CD14-positive monocyte (primary cell): Measurements from ENCODE around the gene ADORA3. TPM values are rescaled to one million over a fixed set of nuclear protein-coding genes. Genes with fewer than 3 reads are reported as not detected.

ENCODE experiments used
- DNase-seq, 3 donors: peaks; one replicate each; pipeline ENCODE4 v3.0.0-alpha.2; 2011 to 2022
- H2AFZ ChIP-seq: 2 replicates; pipeline ENCODE4 v1.6.0; 2012; ENCODE audit warnings: mild to moderate bottlenecking, low read depth, low read length, inconsistent platforms; ENCODE audit not compliant: insufficient read depth, poor library complexity, severe bottlenecking
- H3K27ac ChIP-seq, 2 donors: 1 replicate in 1 of 2; 2 replicates in 1 of 2; pipeline ENCODE4 v1.5.1; 2012 to 2013; ENCODE audit warnings: low read length in 2 of 2, control low read depth in 1 of 2, inconsistent platforms in 1 of 2, low read depth in 1 of 2, mild to moderate bottlenecking in 1 of 2
- H3K27me3 ChIP-seq, 2 donors: one replicate each; pipeline versions ENCODE4 v1.6.0 to v1.6.1; 2011 to 2013; ENCODE audit warnings: low read length in 2 of 2; ENCODE audit not compliant: control insufficient read depth in 2 of 2, insufficient read depth in 2 of 2
- H3K36me3 ChIP-seq, 2 donors: replicated peaks in 1 of 2; 1 replicate in 1 of 2; 2 replicates in 1 of 2; pipeline versions ENCODE4 v1.5.1 to v1.6.1; 2012 to 2013; ENCODE audit warnings: low read length in 2 of 2, control low read depth in 1 of 2, inconsistent platforms in 1 of 2, mild to moderate bottlenecking in 1 of 2; ENCODE audit not compliant: insufficient read depth in 2 of 2, control insufficient read depth in 1 of 2
- H3K4me1 ChIP-seq, 2 donors: 1 replicate in 1 of 2; 2 replicates in 1 of 2; pipeline versions ENCODE4 v1.5.1 to v1.6.1; 2012 to 2013; ENCODE audit warnings: low read length in 2 of 2, control low read depth in 1 of 2, inconsistent platforms in 1 of 2, mild to moderate bottlenecking in 1 of 2, moderate library complexity in 1 of 2; ENCODE audit not compliant: insufficient read depth in 2 of 2, control insufficient read depth in 1 of 2
- H3K4me2 ChIP-seq: replicated peaks from 2 replicates; pipeline ENCODE3; 2012; ENCODE audit warnings: low read length, moderate library complexity, mild to moderate bottlenecking; ENCODE audit not compliant: poor library complexity, severe bottlenecking; ENCODE audit errors: extremely low read depth
- H3K4me3 ChIP-seq, 3 experiments: fragments of 200-600 bp in 1 of 3; sonication (generic) in 1 of 3; replicated peaks in 1 of 3; 1 replicate in 2 of 3; 2 replicates in 1 of 3; pipeline ENCODE4 v1.5.1; 2011 to 2013; ENCODE audit warnings: low read length in 3 of 3, mild to moderate bottlenecking in 3 of 3, control low read depth in 2 of 3, low read depth in 2 of 3, inconsistent platforms in 1 of 3, moderate library complexity in 1 of 3
- H3K79me2 ChIP-seq: 2 replicates; pipeline ENCODE4 v1.6.0; 2012; ENCODE audit warnings: mild to moderate bottlenecking, control low read depth, inconsistent platforms, low read length, moderate library complexity; ENCODE audit not compliant: insufficient read depth
- H3K9ac ChIP-seq: 2 replicates; pipeline ENCODE4 v1.6.0; 2017; ENCODE audit warnings: low read length, mild to moderate bottlenecking; ENCODE audit not compliant: insufficient read depth, poor library complexity, severe bottlenecking
- H3K9me3 ChIP-seq, 2 donors: replicated peaks in 1 of 2; 1 replicate in 1 of 2; 2 replicates in 1 of 2; pipeline versions ENCODE4 v1.5.1 to v1.6.1; 2012 to 2013; ENCODE audit warnings: low read length in 2 of 2, control low read depth in 1 of 2; ENCODE audit not compliant: control insufficient read depth in 1 of 2, insufficient read depth in 1 of 2
- H4K20me1 ChIP-seq: 2 replicates; pipeline ENCODE4 v1.6.0; 2012; ENCODE audit warnings: mild to moderate bottlenecking, low read length, control low read depth, moderate library complexity; ENCODE audit not compliant: insufficient read depth
- H3K27ac Mint-ChIP-seq, 7 donors: one replicate each; pipeline ENCODE4 v1.8.0; 2020; ENCODE audit warnings: mild to moderate bottlenecking in 7 of 7, mixed read lengths in 7 of 7, moderate library complexity in 6 of 7, inconsistent platforms in 2 of 7
- H3K27me3 Mint-ChIP-seq, 3 donors: one replicate each; pipeline ENCODE4 v1.8.0; 2021 to 2022; ENCODE audit warnings: low read depth in 3 of 3, mild to moderate bottlenecking in 3 of 3, mixed read lengths in 3 of 3, moderate library complexity in 3 of 3, inconsistent platforms in 1 of 3
- H3K36me3 Mint-ChIP-seq, 2 donors: one replicate each; pipeline ENCODE4 v1.8.0; 2020; ENCODE audit warnings: mixed read lengths in 2 of 2, inconsistent platforms in 1 of 2, mild to moderate bottlenecking in 1 of 2
- H3K4me1 Mint-ChIP-seq: one replicate; pipeline ENCODE4 v1.8.0; 2020; ENCODE audit warnings: mild to moderate bottlenecking, mixed read lengths
- H3K4me3 Mint-ChIP-seq, 2 donors: one replicate each; pipeline ENCODE4 v1.8.0; 2020; ENCODE audit warnings: mild to moderate bottlenecking in 2 of 2, mixed read lengths in 2 of 2, moderate library complexity in 1 of 2
- H3K9me3 Mint-ChIP-seq, 7 donors: one replicate each; pipeline ENCODE4 v1.8.0; 2020 to 2022; ENCODE audit warnings: mixed read lengths in 7 of 7, mild to moderate bottlenecking in 6 of 7, moderate library complexity in 6 of 7, inconsistent platforms in 2 of 7
- WGBS: methylation state at CpG from one replicate; pipeline ENCODE4 v1.1.5; 2013; ENCODE audit warnings: missing lambda C conversion rate; ENCODE audit not compliant: insufficient coverage; 5-methylcytosine and 5-hydroxymethylcytosine counted together
- intact Hi-C, 2 donors: fragments of 100-400 bp; cut with micrococcal nuclease; formaldehyde crosslinking; loops; one replicate each; pipeline versions ENCODE4 v1.15.0 to v1.15.1; 2023
- polyA plus RNA-seq, 3 donors: library from polyadenylated mRNA; depleted of rRNA in 1 of 3; unstranded in 2 of 3; stranded (reverse) in 1 of 3; fragments of 300-500 nt in 2 of 3; fragments of >200 nt in 1 of 3; fragmentation: Illumina TruSeq in 2 of 3; gene quantifications; 1 replicate in 2 of 3; 2 replicates in 1 of 3; pipeline ENCODE4 v1.2.3, GENCODE V29; 2012 to 2021
- TF ChIP-seq, protein P1 (sequence below): fragments of 200-600 bp; IDR thresholded peaks from one replicate; pipeline ENCODE4 v1.8.0; 2022; ENCODE audit warnings: antibody characterized with exemption, mild to moderate bottlenecking

Gene ADORA3
- polyA plus RNA-seq, 3 donors: 1.1 to 2.7 (median 1.2) TPM

DNA sequence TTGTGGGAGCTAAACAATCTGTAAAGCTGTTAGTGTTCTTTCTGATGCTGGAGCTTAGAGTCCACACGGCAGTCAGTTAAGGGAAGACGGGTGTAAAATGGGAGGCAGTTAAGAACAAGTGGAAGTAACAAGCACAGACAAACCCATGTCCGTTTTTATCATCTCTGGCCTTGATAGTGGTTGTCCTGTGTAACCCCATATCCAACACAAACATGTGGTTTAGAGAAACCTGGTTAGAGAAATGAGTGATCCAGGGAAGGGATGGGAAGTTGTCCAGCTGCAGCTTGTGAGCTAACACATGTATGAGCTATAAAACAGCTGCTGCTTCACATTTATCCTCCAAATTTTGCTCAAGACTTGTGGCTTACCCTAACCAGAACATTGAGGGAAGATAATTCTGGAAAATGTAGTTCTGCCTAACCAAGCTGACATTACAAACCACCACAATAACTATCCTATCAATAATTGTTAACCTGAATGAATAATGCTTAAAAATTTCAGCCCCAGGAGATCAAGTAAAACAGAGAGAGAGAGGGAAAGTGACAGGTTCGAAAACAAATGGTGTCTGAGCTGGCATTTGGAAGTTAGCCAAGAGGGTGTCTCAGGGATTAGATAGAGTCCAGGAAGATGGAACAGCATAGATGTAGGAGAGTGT is 40.3 kb downstream of the ADORA3 start:
- Mint-ChIP-seq H3K27ac (peak overlapping the region in 2 of 7 donors; percentile 1 to 30), H3K27me3 (peaks cover 0 to 1% (median 0%) of the 10 kb centered on the region in 3 donors), H3K4me3 (no peak overlapping the region), H3K4me1 (peaks cover 2% of the 10 kb centered on the region), H3K9me3 (no peaks in the 10 kb centered on the region), H3K36me3 (peaks cover 60 to 65% of the 10 kb centered on the region in 2 donors)
- H3K27me3 ChIP-seq: no peaks in the 10 kb centered on the region
- WGBS: 100% methylated on average over 2 of the region's 4 CpGs
- H3K79me2 ChIP-seq: no peaks in the 10 kb centered on the region
- no peak overlapping the region for H3K4me3 ChIP-seq
- no peak overlapping the region for H2AFZ ChIP-seq
- H3K4me2 ChIP-seq: no peak overlapping the region
- H3K9me3 ChIP-seq: no peaks in the 10 kb centered on the region
- peak overlapping the region in 1 of 2 donors; percentile 23 for H3K27ac ChIP-seq
- intact Hi-C loops: no loop called here
- no peak overlapping the region for H3K9ac ChIP-seq
- TF ChIP-seq, protein P1, sequence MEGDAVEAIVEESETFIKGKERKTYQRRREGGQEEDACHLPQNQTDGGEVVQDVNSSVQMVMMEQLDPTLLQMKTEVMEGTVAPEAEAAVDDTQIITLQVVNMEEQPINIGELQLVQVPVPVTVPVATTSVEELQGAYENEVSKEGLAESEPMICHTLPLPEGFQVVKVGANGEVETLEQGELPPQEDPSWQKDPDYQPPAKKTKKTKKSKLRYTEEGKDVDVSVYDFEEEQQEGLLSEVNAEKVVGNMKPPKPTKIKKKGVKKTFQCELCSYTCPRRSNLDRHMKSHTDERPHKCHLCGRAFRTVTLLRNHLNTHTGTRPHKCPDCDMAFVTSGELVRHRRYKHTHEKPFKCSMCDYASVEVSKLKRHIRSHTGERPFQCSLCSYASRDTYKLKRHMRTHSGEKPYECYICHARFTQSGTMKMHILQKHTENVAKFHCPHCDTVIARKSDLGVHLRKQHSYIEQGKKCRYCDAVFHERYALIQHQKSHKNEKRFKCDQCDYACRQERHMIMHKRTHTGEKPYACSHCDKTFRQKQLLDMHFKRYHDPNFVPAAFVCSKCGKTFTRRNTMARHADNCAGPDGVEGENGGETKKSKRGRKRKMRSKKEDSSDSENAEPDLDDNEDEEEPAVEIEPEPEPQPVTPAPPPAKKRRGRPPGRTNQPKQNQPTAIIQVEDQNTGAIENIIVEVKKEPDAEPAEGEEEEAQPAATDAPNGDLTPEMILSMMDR: no peak
- no peak for DNase-seq
- peaks cover 5% of the 10 kb centered on the region for H4K20me1 ChIP-seq
- peaks cover 41 to 62% of the 10 kb centered on the region in 2 donors for H3K36me3 ChIP-seq
- no peaks in the 10 kb centered on the region for H3K4me1 ChIP-seq

DNA sequence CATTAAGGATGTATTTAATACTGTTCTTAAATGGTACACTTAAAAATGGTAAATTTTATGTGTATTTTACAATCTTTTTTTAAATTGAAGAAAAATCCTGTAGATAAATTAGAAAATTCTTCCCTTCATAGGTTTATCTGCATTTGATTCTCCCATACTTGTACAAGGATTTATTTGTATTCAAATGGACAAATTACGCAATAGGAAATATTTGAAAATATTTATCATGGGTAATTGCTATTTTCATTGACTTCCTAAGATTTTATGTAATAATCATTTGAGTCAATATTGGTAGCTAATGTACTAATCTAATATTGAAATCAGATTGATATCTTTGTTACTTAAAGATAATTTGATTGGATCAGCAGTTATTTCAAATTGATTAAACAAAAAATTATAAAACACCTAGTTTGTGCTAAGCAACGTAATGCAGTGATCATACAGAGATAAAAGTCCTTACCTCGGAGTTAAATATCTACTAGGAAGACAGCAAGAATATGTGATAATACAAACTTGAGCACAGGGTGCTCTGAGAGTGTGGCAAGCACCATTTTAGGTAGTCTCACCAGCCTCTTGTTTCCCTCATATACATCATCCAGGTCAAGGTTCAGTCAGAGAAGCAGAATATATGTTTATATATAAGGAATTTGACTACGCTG is 40.9 kb downstream of the ADORA3 start:
- H3K9ac ChIP-seq: no peak overlapping the region
- H3K9me3 ChIP-seq: no peaks in the 10 kb centered on the region
- H3K27me3 ChIP-seq: no peaks in the 10 kb centered on the region
- peaks cover 65 to 68% of the 10 kb centered on the region in 2 donors for H3K36me3 Mint-ChIP-seq
- no peak overlapping the region for H3K4me2 ChIP-seq
- H3K27ac ChIP-seq: peak overlapping the region in 1 of 2 donors; percentile 23
- no peaks in the 10 kb centered on the region for H3K9me3 Mint-ChIP-seq
- DNase-seq: no peak
- H3K79me2 ChIP-seq: no peaks in the 10 kb centered on the region
- no peak overlapping the region for H3K4me3 Mint-ChIP-seq
- H3K27me3 Mint-ChIP-seq: peaks cover 0 to 1% (median 0%) of the 10 kb centered on the region in 3 donors
- TF ChIP-seq, protein P1: no peak
- H3K36me3 ChIP-seq: peaks cover 48 to 64% of the 10 kb centered on the region in 2 donors
- peaks cover 7% of the 10 kb centered on the region for H4K20me1 ChIP-seq
- peaks cover 2% of the 10 kb centered on the region for H3K4me1 Mint-ChIP-seq
- intact Hi-C loops: no loop called here
- peak overlapping the region in 1 of 7 donors; percentile 30 for H3K27ac Mint-ChIP-seq
- no CpG with 5 or more reads among the region's 4 CpGs for WGBS
- no peak overlapping the region for H2AFZ ChIP-seq
- no peak overlapping the region for H3K4me3 ChIP-seq
- no peaks in the 10 kb centered on the region for H3K4me1 ChIP-seq
